ENCODE measurements around the gene SPNS2. TPM values are rescaled to one million over a fixed set of nuclear protein-coding genes. Genes with fewer than 3 reads are reported as not detected.

SPNS2 gene
- polyA plus RNA-seq, 1 of the 3 experiments (the other 2 are of a cell fraction): 0.08 TPM

DNA sequence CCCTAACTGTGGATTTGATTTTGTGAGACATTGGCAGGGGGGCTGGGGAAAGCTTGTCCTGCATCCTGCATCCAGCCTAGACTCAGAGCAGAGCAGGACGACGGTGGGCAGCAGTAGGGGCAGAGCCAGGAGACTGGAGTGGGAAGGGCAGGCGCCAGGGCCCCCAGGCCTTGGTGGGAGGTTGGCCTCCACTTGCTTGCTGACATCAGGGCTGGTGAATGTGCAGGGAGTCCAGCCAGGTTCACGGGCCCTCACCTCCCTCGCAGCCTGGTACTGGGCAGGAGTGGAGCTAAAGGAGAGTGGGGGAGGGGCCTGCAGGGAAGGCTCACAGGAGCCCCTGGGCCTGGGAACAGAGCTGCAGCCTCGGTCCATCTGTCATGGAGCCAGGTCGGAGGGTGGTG lies 83.4 kb downstream of the SPNS2 start (continued):
- TF ChIP-seq, protein P1, sequence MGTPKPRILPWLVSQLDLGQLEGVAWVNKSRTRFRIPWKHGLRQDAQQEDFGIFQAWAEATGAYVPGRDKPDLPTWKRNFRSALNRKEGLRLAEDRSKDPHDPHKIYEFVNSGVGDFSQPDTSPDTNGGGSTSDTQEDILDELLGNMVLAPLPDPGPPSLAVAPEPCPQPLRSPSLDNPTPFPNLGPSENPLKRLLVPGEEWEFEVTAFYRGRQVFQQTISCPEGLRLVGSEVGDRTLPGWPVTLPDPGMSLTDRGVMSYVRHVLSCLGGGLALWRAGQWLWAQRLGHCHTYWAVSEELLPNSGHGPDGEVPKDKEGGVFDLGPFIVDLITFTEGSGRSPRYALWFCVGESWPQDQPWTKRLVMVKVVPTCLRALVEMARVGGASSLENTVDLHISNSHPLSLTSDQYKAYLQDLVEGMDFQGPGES (IDR thresholded peaks at IDR 0.05; ENCODE audit: low read depth, low read length): no peak
- TF ChIP-seq POLR2AphosphoS5 (IDR thresholded peaks at IDR 0.05; ENCODE audit: low read depth, low read length) (no peak), SIN3A (IDR thresholded peaks at IDR 0.05; ENCODE audit: borderline replicate concordance, low read depth, low read length) (no peak), FOXJ3 (CRISPR knock-in tag; IDR thresholded peaks at IDR 0.05) (no peak)
- TF ChIP-seq, protein P2, sequence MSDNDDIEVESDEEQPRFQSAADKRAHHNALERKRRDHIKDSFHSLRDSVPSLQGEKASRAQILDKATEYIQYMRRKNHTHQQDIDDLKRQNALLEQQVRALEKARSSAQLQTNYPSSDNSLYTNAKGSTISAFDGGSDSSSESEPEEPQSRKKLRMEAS (IDR thresholded peaks at IDR 0.05; ENCODE audit: low read depth): no peak

DNA sequence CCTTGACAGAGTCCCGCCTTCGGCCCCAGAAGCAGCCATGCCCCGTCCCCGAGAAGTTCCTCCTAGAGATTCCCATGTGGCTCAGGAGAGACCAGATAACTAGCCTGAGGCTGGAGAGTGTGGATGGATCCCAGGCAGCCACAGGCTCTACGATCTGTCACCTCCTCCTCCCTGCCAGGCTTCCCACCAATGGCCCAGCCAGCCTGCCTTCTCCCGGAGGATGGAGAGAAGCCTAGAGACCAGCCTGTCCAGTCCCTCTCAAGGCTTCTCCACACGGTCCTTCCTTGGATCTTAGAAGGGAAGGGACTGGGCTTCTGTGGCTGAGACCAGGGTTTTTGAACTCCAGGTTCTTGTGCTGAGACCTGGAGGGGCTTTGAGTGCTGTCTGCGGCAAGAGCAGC lies 84.0 kb downstream of the SPNS2 start:
- TF ChIP-seq FOSL2 (IDR thresholded peaks at IDR 0.05; ENCODE audit: borderline replicate concordance, low read depth) (no peak), CHD2 (IDR thresholded peaks at IDR 0.05; ENCODE audit: low read length, partially characterized antibody) (no peak), RCOR1 (IDR thresholded peaks at IDR 0.05; ENCODE audit: low read length) (no peak), SMC3 (IDR thresholded peaks at IDR 0.05; ENCODE audit: low read depth, low read length) (no peak), MEF2A (IDR thresholded peaks at IDR 0.05; ENCODE audit: borderline replicate concordance, low read depth) (no peak), TAF1 (IDR thresholded peaks at IDR 0.05; ENCODE audit: borderline replicate concordance, low read depth, low read length) (no peak), POLR2AphosphoS5 (IDR thresholded peaks at IDR 0.05; ENCODE audit: low read depth, low read length) (no peak), EZH2phosphoT487 (IDR thresholded peaks at IDR 0.05; ENCODE audit: borderline replicate concordance, low read depth) (no peak), JUND (IDR thresholded peaks at IDR 0.05) (no peak)
- TF ChIP-seq, protein P3, sequence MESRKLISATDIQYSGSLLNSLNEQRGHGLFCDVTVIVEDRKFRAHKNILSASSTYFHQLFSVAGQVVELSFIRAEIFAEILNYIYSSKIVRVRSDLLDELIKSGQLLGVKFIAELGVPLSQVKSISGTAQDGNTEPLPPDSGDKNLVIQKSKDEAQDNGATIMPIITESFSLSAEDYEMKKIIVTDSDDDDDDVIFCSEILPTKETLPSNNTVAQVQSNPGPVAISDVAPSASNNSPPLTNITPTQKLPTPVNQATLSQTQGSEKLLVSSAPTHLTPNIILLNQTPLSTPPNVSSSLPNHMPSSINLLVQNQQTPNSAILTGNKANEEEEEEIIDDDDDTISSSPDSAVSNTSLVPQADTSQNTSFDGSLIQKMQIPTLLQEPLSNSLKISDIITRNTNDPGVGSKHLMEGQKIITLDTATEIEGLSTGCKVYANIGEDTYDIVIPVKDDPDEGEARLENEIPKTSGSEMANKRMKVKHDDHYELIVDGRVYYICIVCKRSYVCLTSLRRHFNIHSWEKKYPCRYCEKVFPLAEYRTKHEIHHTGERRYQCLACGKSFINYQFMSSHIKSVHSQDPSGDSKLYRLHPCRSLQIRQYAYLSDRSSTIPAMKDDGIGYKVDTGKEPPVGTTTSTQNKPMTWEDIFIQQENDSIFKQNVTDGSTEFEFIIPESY (IDR thresholded peaks at IDR 0.05; ENCODE audit: borderline replicate concordance, low read depth): no peak
- TF ChIP-seq, protein P2 (IDR thresholded peaks at IDR 0.05; ENCODE audit: low read depth): no peak
- Histone ChIP-seq H3K9me3 (no peaks in the 10 kb centered on the region), H3K4me1 (ENCODE audit: control insufficient read depth in 1 of 2, insufficient read depth in 2 of 2, low read depth in 1 of 2, low read length in 1 of 2) (peaks cover 0 to 12% of the 10 kb centered on the region in 2 experiments; a peak in 1 of 4 replicates), H3F3A (replicated peaks; ENCODE audit: insufficient read depth) (no peaks in the 10 kb centered on the region), H2AFZ (ENCODE audit: low read depth) (no peak overlapping the region), H3K9ac (no peak overlapping the region), H3K27ac (ENCODE audit: low read depth in 2 of 2, low read length in 1 of 2) (no peak overlapping the region), H3K79me2 (ENCODE audit: insufficient read depth) (no peaks in the 10 kb centered on the region), H3K4me2 (no peak overlapping the region), H3K9me2 (no peaks in the 10 kb centered on the region), H3K36me3 (replicated peaks in 1 of 2; ENCODE audit: control insufficient read depth in 1 of 2, insufficient read depth in 2 of 2, low read length in 1 of 2) (no peaks in the 10 kb centered on the region), H3K27me3 (ENCODE audit: insufficient read depth) (peaks cover 55% of the 10 kb centered on the region), H3K4me3 (ENCODE audit: low read depth in 2 of 2, low read length in 1 of 2) (no peak overlapping the region), H4K20me1 (ENCODE audit: insufficient read depth) (no peaks in the 10 kb centered on the region)
- no peak for DNase-seq
- CTCF ChIA-PET: interaction anchor here (1.0 to 6.8 kb wide), 6 partner anchors 14 to 321 kb away, joined by 3 to 74 read pairs (median 5); no protein-coding TSS in a partner anchor
- POLR2A ChIA-PET: no interaction called here
- 36% methylated on average over 7 of the region's 8 CpGs for WGBS (ENCODE audit: low lambda C conversion rate)

Data from SK-N-SH (cell line).